B cell (primary cell): Measurements from ENCODE around the gene CLRN2.

Source experiments
- EZH2 ChIP-seq: IDR thresholded peaks from 2 replicates; pipeline ENCODE4 v1.6.1; 2012; ENCODE audit warnings: borderline replicate concordance, low read depth, mild to moderate bottlenecking, moderate library complexity, low read length; ENCODE audit not compliant: insufficient read depth, poor library complexity, severe bottlenecking
- TF ChIP-seq, protein P1 (sequence below): fragments of 200-600 bp; IDR thresholded peaks from one replicate; pipeline ENCODE4 v1.8.0; 2022; ENCODE audit warnings: antibody characterized with exemption, mild to moderate bottlenecking

DNA sequence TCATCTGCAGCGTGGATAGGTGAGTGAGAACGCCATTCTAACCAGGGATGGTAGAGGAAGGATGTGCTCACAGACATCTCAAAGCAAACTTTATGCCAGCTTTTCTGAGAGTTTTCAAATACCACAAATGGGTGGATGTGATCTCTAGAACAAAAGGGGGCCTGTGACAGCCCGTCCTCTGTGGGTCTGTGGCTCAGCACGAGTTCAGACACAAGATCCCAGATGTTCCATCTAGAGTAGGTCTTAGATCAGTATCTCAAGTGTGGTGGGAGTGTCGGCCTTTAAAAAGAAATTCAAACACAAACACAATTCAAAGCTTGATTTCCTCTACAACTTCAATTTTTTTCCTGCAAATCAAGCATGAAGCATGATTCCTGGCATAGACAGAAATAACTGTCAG lies 25.8 kb upstream of the CLRN2 start:
- TF ChIP-seq, protein P1, sequence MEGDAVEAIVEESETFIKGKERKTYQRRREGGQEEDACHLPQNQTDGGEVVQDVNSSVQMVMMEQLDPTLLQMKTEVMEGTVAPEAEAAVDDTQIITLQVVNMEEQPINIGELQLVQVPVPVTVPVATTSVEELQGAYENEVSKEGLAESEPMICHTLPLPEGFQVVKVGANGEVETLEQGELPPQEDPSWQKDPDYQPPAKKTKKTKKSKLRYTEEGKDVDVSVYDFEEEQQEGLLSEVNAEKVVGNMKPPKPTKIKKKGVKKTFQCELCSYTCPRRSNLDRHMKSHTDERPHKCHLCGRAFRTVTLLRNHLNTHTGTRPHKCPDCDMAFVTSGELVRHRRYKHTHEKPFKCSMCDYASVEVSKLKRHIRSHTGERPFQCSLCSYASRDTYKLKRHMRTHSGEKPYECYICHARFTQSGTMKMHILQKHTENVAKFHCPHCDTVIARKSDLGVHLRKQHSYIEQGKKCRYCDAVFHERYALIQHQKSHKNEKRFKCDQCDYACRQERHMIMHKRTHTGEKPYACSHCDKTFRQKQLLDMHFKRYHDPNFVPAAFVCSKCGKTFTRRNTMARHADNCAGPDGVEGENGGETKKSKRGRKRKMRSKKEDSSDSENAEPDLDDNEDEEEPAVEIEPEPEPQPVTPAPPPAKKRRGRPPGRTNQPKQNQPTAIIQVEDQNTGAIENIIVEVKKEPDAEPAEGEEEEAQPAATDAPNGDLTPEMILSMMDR: no peak
- no peak for TF ChIP-seq EZH2
